Measurements from ENCODE around the gene ZEB2.

GRCh38 chr2:144389151-144389929 lies 130.6 kb downstream of the ZEB2 start:
- TF ChIP-seq CTCF (IDR thresholded peaks at IDR 0.05): no peak
- TF ChIP-seq POLR2A (IDR thresholded peaks at IDR 0.05): no peak

All from sigmoid colon (tissue), 3 donors.